Esophagus (tissue), 2 donors: Measurements from ENCODE around the gene CLCC1. TPM values are rescaled to one million over a fixed set of nuclear protein-coding genes. Genes with fewer than 3 reads are reported as not detected.
A peak's percentile ranks its signal among the peaks of the same experiment; 100 is the strongest.

Experiments
- H3K27ac ChIP-seq, 2 donors: one replicate each; pipeline ENCODE4 v1.5.1; 2013; ENCODE audit warnings: low read depth in 2 of 2, mild to moderate bottlenecking in 2 of 2, inconsistent platforms in 1 of 2, low read length in 1 of 2, moderate library complexity in 1 of 2
- H3K27me3 ChIP-seq, 2 donors: one replicate each; pipeline ENCODE4 v1.6.1; 2013; ENCODE audit warnings: low read length in 2 of 2, control low read depth in 1 of 2, mild to moderate bottlenecking in 1 of 2; ENCODE audit not compliant: insufficient read depth in 2 of 2, control insufficient read depth in 1 of 2
- H3K36me3 ChIP-seq, 2 donors: one replicate each; pipeline ENCODE4 v1.6.1; 2013; ENCODE audit warnings: low read length in 1 of 2; ENCODE audit not compliant: control insufficient read depth in 2 of 2, insufficient read depth in 2 of 2
- H3K4me1 ChIP-seq, 2 donors: one replicate each; pipeline ENCODE4 v1.6.1; 2013; ENCODE audit warnings: low read length in 1 of 2; ENCODE audit not compliant: control insufficient read depth in 2 of 2, insufficient read depth in 2 of 2
- H3K4me3 ChIP-seq, 2 donors: one replicate each; pipeline ENCODE4 v1.5.1; 2013; ENCODE audit warnings: low read length in 2 of 2, mild to moderate bottlenecking in 2 of 2, low read depth in 1 of 2, moderate library complexity in 1 of 2
- H3K9me3 ChIP-seq, 2 donors: one replicate each; pipeline ENCODE4 v1.6.1; 2013; ENCODE audit warnings: mild to moderate bottlenecking in 2 of 2, low read depth in 1 of 2, low read length in 1 of 2, moderate library complexity in 1 of 2; ENCODE audit not compliant: control insufficient read depth in 2 of 2, insufficient read depth in 1 of 2
- WGBS, 2 donors: extraction: QIAGEN DNeasy Blood & Tissue Kit; methylation state at CpG; one replicate each; pipeline ENCODE4 v1.1.7; 2013; 5-methylcytosine and 5-hydroxymethylcytosine counted together
- polyA plus RNA-seq, 2 donors: library from polyadenylated mRNA; stranded (reverse); fragments of 200-250 nt; gene quantifications; one replicate each; pipeline ENCODE4 v1.2.3, GENCODE V29; 2013
- donor health status: healthy with polysubstance abuse.
- donor health status: Bipolar disorder and iron deficiency.

Gene CLCC1
- polyA plus RNA-seq, 2 donors = 5.3 to 7.8 TPM

- H3K4me3 ChIP-seq = no peak overlapping the region
- H3K27ac ChIP-seq = no peak overlapping the region
- no peaks in the 10 kb centered on the region for H3K36me3 ChIP-seq
- no peaks in the 10 kb centered on the region for H3K27me3 ChIP-seq
- 96 to 98% methylated on average over 5 of the region's 5 CpGs for WGBS, 2 donors
- no peaks in the 10 kb centered on the region for H3K9me3 ChIP-seq
- no peaks in the 10 kb centered on the region for H3K4me1 ChIP-seq
These were observed 2.6 kb downstream of the CLCC1 start for GRCh38 chr1:108960719-108961118.

DNA sequence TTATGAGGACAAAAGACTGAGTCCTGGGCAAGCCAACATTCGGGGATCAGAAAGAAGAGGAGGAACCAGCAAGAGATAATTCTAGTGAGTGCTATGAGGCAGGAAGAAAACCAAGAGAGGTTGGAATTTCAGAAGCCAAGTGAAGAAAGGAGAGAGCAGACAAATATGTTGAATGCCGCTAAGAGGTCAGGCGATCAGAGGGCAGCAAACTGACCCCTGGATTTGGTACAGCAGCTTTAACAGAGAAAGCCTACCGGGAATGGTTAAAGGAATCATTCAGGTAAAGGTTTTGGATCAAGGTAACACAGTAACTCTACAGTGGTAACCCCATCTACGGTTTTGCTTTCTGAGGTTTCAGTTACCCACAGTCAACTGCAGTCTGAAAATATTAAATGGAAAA, 5.4 kb downstream of the CLCC1 start:
- Histone ChIP-seq H3K4me1 (no peaks in the 10 kb centered on the region), H3K27ac (no peak overlapping the region), H3K4me3 (no peak overlapping the region), H3K9me3 (no peaks in the 10 kb centered on the region), H3K27me3 (no peaks in the 10 kb centered on the region), H3K36me3 (peaks cover 3% of the 10 kb centered on the region in 2 donors)
- WGBS, 2 donors = 94% methylated on average over 5 of the region's 5 CpGs

GRCh38 chr1:108955881-108956280, 7.4 kb downstream of the CLCC1 start:
- H3K4me3 ChIP-seq = no peak overlapping the region
- no peaks in the 10 kb centered on the region for H3K9me3 ChIP-seq
- no peak overlapping the region for H3K27ac ChIP-seq
- H3K36me3 ChIP-seq = peaks cover 3% of the 10 kb centered on the region in 2 donors
- H3K4me1 ChIP-seq = no peaks in the 10 kb centered on the region
- no peaks in the 10 kb centered on the region for H3K27me3 ChIP-seq
- 69% methylated on average over 3 of the region's 3 CpGs for WGBS, 2 donors

DNA sequence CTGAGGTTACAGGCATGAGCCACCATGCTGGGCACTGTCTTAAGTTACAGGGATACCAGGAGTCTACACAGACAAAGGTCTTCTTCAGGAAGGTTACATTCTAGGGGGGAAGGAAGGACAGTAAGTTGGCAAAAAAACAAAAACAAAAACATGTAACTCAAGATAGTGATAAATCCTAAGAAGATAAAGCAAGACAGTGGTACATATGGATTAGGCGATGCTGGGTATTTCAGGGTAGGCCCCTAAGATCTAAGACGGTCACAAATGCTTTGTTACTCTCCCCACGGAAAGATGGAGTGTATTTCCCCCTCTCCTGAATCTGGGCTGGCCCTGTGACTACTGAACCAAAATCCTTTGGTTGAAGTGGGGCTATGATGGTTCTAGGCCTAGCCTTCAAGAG, 8.2 kb downstream of the CLCC1 start:
- Histone ChIP-seq H3K36me3 (peaks cover 3% of the 10 kb centered on the region in 2 donors), H3K4me1 (no peaks in the 10 kb centered on the region), H3K4me3 (no peak overlapping the region), H3K27ac (no peak overlapping the region), H3K27me3 (no peaks in the 10 kb centered on the region), H3K9me3 (no peaks in the 10 kb centered on the region)
- WGBS, 2 donors = 96 to 98% methylated on average over 3 of the region's 3 CpGs

DNA sequence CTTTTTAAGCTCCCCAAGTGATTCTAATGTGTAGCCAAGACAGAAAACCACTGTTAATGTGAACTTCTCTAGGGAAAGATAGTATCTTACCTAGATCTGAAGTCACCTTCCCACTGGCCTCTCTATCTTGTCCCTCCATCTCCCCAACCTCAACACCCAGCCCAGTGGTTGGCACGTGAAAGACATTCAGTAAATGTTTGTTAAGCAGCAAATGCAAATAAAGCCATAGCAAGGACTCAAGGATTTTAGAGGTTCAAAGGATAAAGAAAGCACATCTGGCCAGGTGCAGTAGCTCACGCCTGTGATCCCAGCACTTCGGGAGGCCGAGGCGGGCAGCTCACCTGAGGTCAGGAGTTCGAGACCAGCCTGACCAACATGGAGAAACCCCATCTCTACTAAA, 9.8 kb downstream of the CLCC1 start:
- H3K27ac ChIP-seq = no peak overlapping the region
- H3K4me1 ChIP-seq = no peaks in the 10 kb centered on the region
- H3K4me3 ChIP-seq = no peak overlapping the region
- no peaks in the 10 kb centered on the region for H3K9me3 ChIP-seq
- no peaks in the 10 kb centered on the region for H3K27me3 ChIP-seq
- peaks cover 3% of the 10 kb centered on the region in 2 donors for H3K36me3 ChIP-seq
- 79 to 90% methylated on average over 6 of the region's 6 CpGs for WGBS, 2 donors

DNA sequence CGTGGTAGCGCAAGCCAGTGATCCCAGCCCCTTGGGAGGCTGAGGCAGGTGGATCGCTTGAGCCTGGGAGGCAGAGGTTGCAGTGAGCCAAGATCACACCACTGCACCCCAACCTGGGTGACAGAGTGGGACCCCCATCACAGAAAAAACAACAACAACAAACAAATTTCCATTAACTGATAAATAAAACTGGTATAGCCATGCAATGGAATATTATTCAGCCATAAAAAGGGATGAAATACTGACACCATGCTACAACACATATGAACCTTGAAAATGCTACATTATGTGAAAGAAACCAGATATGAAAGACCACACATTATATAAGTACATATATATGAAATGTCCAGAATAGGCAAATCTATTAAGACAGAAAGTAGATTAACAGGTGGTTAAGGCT, 12.0 kb downstream of the CLCC1 start:
- Histone ChIP-seq H3K4me1 (no peaks in the 10 kb centered on the region), H3K36me3 (peaks cover 3 to 6% of the 10 kb centered on the region in 2 donors), H3K9me3 (no peaks in the 10 kb centered on the region), H3K27me3 (no peaks in the 10 kb centered on the region), H3K27ac (no peak overlapping the region), H3K4me3 (no peak overlapping the region)
- 97 to 98% methylated on average over 3 of the region's 3 CpGs for WGBS, 2 donors

DNA sequence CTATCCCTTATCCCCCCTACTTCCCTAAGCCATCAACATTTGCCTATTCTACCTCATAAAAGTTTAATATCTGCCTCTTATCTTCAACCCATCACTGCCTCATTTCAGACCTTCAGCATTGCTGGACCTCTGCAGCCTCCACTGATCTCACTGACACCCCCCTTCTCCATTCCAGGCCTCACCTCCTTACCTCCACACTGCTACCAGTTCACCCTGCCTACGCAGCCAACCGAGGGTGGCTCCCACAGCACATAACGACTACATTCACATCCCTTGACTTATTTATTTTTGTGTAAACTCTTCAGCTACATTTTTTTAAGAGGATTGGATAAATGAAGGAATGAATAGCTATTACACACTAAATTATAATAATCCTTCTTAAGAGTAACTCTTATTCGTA, 14.2 kb downstream of the CLCC1 start:
- H3K27ac ChIP-seq = no peak overlapping the region
- 82 to 83% methylated on average over 4 of the region's 4 CpGs for WGBS, 2 donors
- H3K4me1 ChIP-seq = no peaks in the 10 kb centered on the region
- H3K9me3 ChIP-seq = no peaks in the 10 kb centered on the region
- H3K4me3 ChIP-seq = no peak overlapping the region
- H3K27me3 ChIP-seq = no peaks in the 10 kb centered on the region
- peaks cover 0 to 3% of the 10 kb centered on the region in 2 donors for H3K36me3 ChIP-seq

- Histone ChIP-seq H3K27me3 (no peaks in the 10 kb centered on the region), H3K4me1 (no peaks in the 10 kb centered on the region), H3K9me3 (no peaks in the 10 kb centered on the region), H3K27ac (peak overlapping the region; percentile 52 to 68), H3K4me3 (peak overlapping the region in 1 of 2 donors; percentile 4), H3K36me3 (peaks cover 0 to 3% of the 10 kb centered on the region in 2 donors)
- WGBS, 2 donors = 14 to 24% methylated on average over 6 of the region's 6 CpGs
These were observed 15.3 kb downstream of the CLCC1 start for GRCh38 chr1:108947871-108948525.

- peaks cover 16 to 20% of the 10 kb centered on the region in 2 donors for H3K36me3 ChIP-seq
These were observed 27.1 kb downstream of the CLCC1 start for GRCh38 chr1:108936170-108936569.

DNA sequence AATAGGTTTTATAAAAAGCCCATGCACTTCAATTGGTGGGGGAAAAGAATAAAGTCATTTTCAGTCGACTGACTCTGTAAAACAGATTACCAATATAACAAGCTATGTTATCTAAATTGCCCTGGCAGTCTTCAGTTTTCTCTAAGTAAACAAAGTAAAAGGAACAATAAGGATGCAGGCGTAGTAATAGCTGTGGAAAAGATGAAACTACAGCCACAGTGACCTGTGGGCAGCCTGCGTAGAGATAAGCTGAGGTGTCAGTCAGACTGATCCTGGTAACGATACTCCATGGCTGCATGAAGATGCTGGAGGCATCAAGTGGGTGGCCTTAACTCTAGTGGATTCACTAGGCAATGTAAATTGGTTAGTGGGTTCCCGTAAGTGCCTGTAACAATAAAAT, 29.3 kb downstream of the CLCC1 start:
- 83 to 90% methylated on average over 5 of the region's 5 CpGs for WGBS, 2 donors
- Histone ChIP-seq H3K27ac (no peak overlapping the region), H3K36me3 (peaks cover 17 to 20% of the 10 kb centered on the region in 2 donors), H3K4me3 (no peak overlapping the region), H3K27me3 (no peaks in the 10 kb centered on the region), H3K4me1 (no peaks in the 10 kb centered on the region), H3K9me3 (no peaks in the 10 kb centered on the region)

More at GRCh38 chr1:108936170-108936569, 27.1 kb downstream of the CLCC1 start:
- Histone ChIP-seq H3K27me3 (no peaks in the 10 kb centered on the region), H3K4me1 (no peaks in the 10 kb centered on the region), H3K9me3 (no peaks in the 10 kb centered on the region), H3K4me3 (no peak overlapping the region), H3K27ac (no peak overlapping the region)
- WGBS, 2 donors = 94 to 96% methylated on average over 9 of the region's 9 CpGs
